GM12878 (cell line): ENCODE measurements around the gene CAPZB. TPM values are rescaled to one million over a fixed set of nuclear protein-coding genes. Genes with fewer than 3 reads are reported as not detected.

ENCODE experiments used
- ATAC-seq: fragments of 200-7000 bp; cut with Tn5 transposase; 3 replicates; pipeline ENCODE4 v1.9.1; 2020; ENCODE audit warnings: mild to moderate bottlenecking, moderate library complexity
- BruUV-seq: library from RNA; stranded (reverse); fragments of 400-500 nt; replicated peaks from 2 replicates; lab custom pipeline; 2021; lab: Mats Ljungman, UMichigan
- CTCF ChIA-PET: fragments of 300-600 bp; sonication (Branson Sonifier 250); formaldehyde crosslinking; extraction: SDS; loops from one replicate; lab custom pipeline; 2021; ENCODE audit warnings: inconsistent platforms; lab: Yijun Ruan, JAX
- POLR2A ChIA-PET: fragments of 350-600 bp; formaldehyde crosslinking; extraction: SDS; loops from one replicate; lab custom pipeline; 2021; ENCODE audit warnings: inconsistent platforms; lab: Charles Lee
- RAD21 ChIA-PET: fragments of 300-600 bp; sonication (Branson Sonifier 250); formaldehyde crosslinking; loops from one replicate; lab custom pipeline; 2023; ENCODE audit warnings: antibody characterized with exemption; ENCODE audit not compliant: unreplicated experiment; lab: Charles Lee
- SMC1A ChIA-PET: fragments of 300-600 bp; sonication (Branson Sonifier 250); formaldehyde crosslinking; loops from one replicate; lab custom pipeline; 2023; ENCODE audit not compliant: unreplicated experiment, uncharacterized antibody; lab: Charles Lee
- DNase-seq: peaks from one replicate; pipeline ENCODE4 v3.0.0-alpha.2; 2011; ENCODE audit warnings: low read depth, low spot score
- FAIRE-seq: peaks from 3 replicates; lab custom pipeline; 2011; peaks lifted over from hg19 to GRCh38; lab: Jason Lieb, UNC
- H2AFZ ChIP-seq: 2 replicates; pipeline ENCODE4 v1.6.0; 2011; ENCODE audit warnings: low read depth, low read length, control low read depth; ENCODE audit not compliant: control insufficient read depth
- H3K27ac ChIP-seq: 2 replicates; pipeline ENCODE4 v1.5.1; 2011; ENCODE audit warnings: control low read depth; ENCODE audit not compliant: control insufficient read depth, insufficient read depth
- H3K27me3 ChIP-seq, 2 experiments: replicated peaks in 1 of 2; 2 replicates each; pipeline versions ENCODE4 v1.6.0 to v1.6.1; 2011; ENCODE audit warnings: low read length in 1 of 2; ENCODE audit not compliant: control insufficient read depth in 2 of 2, insufficient read depth in 2 of 2
- H3K36me3 ChIP-seq, 2 experiments: 2 replicates each; pipeline ENCODE4 v1.5.1; 2011; ENCODE audit warnings: low read length in 1 of 2; ENCODE audit not compliant: control insufficient read depth in 2 of 2, insufficient read depth in 2 of 2
- H3K4me1 ChIP-seq: 2 replicates; pipeline ENCODE4 v1.6.1; 2011; ENCODE audit warnings: mild to moderate bottlenecking, low read length, moderate library complexity, mixed read lengths; ENCODE audit not compliant: control insufficient read depth, insufficient read depth
- H3K4me2 ChIP-seq: 2 replicates; pipeline ENCODE4 v1.6.0; 2011; ENCODE audit warnings: control low read depth; ENCODE audit not compliant: control insufficient read depth, insufficient read depth
- H3K4me3 ChIP-seq: fragments of 200-600 bp; sonication (generic); 2 replicates; pipeline ENCODE4 v1.5.1; 2016
- H3K79me2 ChIP-seq: 2 replicates; pipeline ENCODE4 v1.6.0; 2011; ENCODE audit warnings: low read length; ENCODE audit not compliant: control insufficient read depth, insufficient read depth
- H3K9ac ChIP-seq: 2 replicates; pipeline ENCODE4 v1.8.0; 2011; ENCODE audit warnings: low read length, control low read depth, mixed read lengths; ENCODE audit not compliant: control insufficient read depth, insufficient read depth
- H3K9me3 ChIP-seq: replicated peaks from 3 replicates; pipeline ENCODE4 v1.5.1; 2011; ENCODE audit warnings: mild to moderate bottlenecking, low read length; ENCODE audit not compliant: control insufficient read depth, insufficient read depth
- H4K20me1 ChIP-seq: 2 replicates; pipeline ENCODE4 v1.6.0; 2011; ENCODE audit not compliant: control insufficient read depth, insufficient read depth
- ATF3 ChIP-seq: IDR thresholded peaks from 2 replicates; pipeline ENCODE4 v1.6.1; 2011; ENCODE audit warnings: low read depth, mild to moderate bottlenecking, low read length, moderate library complexity, borderline replicate concordance; ENCODE audit errors: extremely low read depth
- CBFB ChIP-seq: IDR thresholded peaks from 2 replicates; pipeline ENCODE4 v1.6.1; 2016; ENCODE audit warnings: antibody characterized with exemption, low read depth
- E2F4 ChIP-seq: IDR thresholded peaks from 2 replicates; pipeline ENCODE4 v1.6.1; 2012; ENCODE audit warnings: low read depth, low read length, improper control_type of control experiment
- GATAD2B ChIP-seq: fragments of 450-650 bp; conservative IDR thresholded peaks from 2 replicates; pipeline ENCODE4 v1.6.1; 2017; ENCODE audit warnings: low read depth, mild to moderate bottlenecking, moderate library complexity
- HDGF ChIP-seq: fragments of 450-650 bp; IDR thresholded peaks from 2 replicates; pipeline ENCODE4 v1.6.1; 2016; ENCODE audit warnings: antibody characterized with exemption
- LARP7 ChIP-seq: fragments of 450-650 bp; IDR thresholded peaks from 2 replicates; pipeline ENCODE4 v1.6.1; 2017; ENCODE audit warnings: mild to moderate bottlenecking
- MTA3 ChIP-seq: IDR thresholded peaks from 2 replicates; pipeline ENCODE4 v1.6.1; 2012; ENCODE audit warnings: low read length, inconsistent platforms, borderline replicate concordance
- MYB ChIP-seq: fragments of 150-350 bp; IDR thresholded peaks from 2 replicates; pipeline ENCODE4 v1.6.1; 2014; ENCODE audit warnings: mild to moderate bottlenecking, low read depth, low read length, borderline replicate concordance
- POLR2A ChIP-seq: IDR thresholded peaks from 2 replicates; pipeline ENCODE4 v1.6.1; 2011; ENCODE audit warnings: low read depth, mild to moderate bottlenecking, low read length
- RBBP5 ChIP-seq: fragments of 200-600 bp; sonication (generic); conservative IDR thresholded peaks from 2 replicates; pipeline ENCODE4 v1.6.1; 2016
- SPI1 ChIP-seq: IDR thresholded peaks from 2 replicates; pipeline ENCODE4 v1.6.1; 2011; ENCODE audit warnings: low read depth, mild to moderate bottlenecking, low read length, moderate library complexity, borderline replicate concordance; ENCODE audit not compliant: insufficient read depth
- SREBF2 ChIP-seq: IDR thresholded peaks from 2 replicates; pipeline ENCODE4 v1.6.1; 2012; ENCODE audit warnings: mild to moderate bottlenecking, low read length
- SUZ12 ChIP-seq: fragments of 200-600 bp; sonication (generic); IDR thresholded peaks from one replicate; pipeline ENCODE4 v1.6.1; 2018; ENCODE audit warnings: antibody characterized with exemption, mild to moderate bottlenecking; ENCODE audit not compliant: unreplicated experiment
- WRNIP1 ChIP-seq: IDR thresholded peaks from 2 replicates; pipeline ENCODE4 v1.6.1; 2011; ENCODE audit warnings: low read depth, low read length, improper control_type of control experiment, borderline replicate concordance
- YY1 ChIP-seq: IDR thresholded peaks from 2 replicates; pipeline ENCODE4 v1.6.1; 2011; ENCODE audit warnings: low read depth, mild to moderate bottlenecking, low read length
- ZBTB4 ChIP-seq: fragments of 450-650 bp; formaldehyde crosslinking; IDR thresholded peaks from 2 replicates; pipeline ENCODE4 v1.4.0; 2022; ENCODE audit warnings: mild to moderate bottlenecking, moderate library complexity
- WGBS: methylation state at CpG from one replicate; pipeline ENCODE4 v1.1.6; 2016; ENCODE audit warnings: low lambda C conversion rate; ENCODE audit not compliant: insufficient replicate concordance, insufficient coverage; ENCODE audit errors: missing lambda C conversion rate; 5-methylcytosine and 5-hydroxymethylcytosine counted together
- in situ Hi-C: fragments of 300-500 bp; cut with MboI; formaldehyde crosslinking; loops from 9 replicates; pipeline ENCODE4 v1.14.3; 2018; ENCODE audit warnings: mixed read lengths
- intact Hi-C: fragments of 100-400 bp; cut with micrococcal nuclease; formaldehyde crosslinking; loops from one replicate; pipeline ENCODE4 v1.14.2; 2022; ENCODE audit not compliant: unreplicated experiment
- polyA plus RNA-seq, 11 experiments: library from polyadenylated mRNA; depleted of rRNA in 4 of 11; unstranded in 6 of 11; stranded (reverse) in 5 of 11; fragments of >200 nt; fragmentation: Nextera tagmentation in 4 of 11; fragmentation: Illumina TruSeq in 1 of 11; extraction: Ambion mirVana in 4 of 11; extraction: Trizol in 1 of 11; gene quantifications; 1 replicate in 1 of 11; 2 replicates in 10 of 11; pipeline versions ENCODE4 v1.2.1 to v1.2.3, GENCODE V29; 2011 to 2016; ENCODE audit warnings: inconsistent platforms in 2 of 11, missing spikeins in 2 of 11, low read depth in 1 of 11
- total RNA-seq, 4 experiments: library from RNA; depleted of rRNA in 3 of 4; stranded (reverse); fragments of >200 nt in 3 of 4; fragmentation: Illumina TruSeq in 1 of 4; extraction: Trizol in 1 of 4; gene quantifications; 2 replicates each; pipeline versions ENCODE4 v1.2.1 to v1.2.3, GENCODE V29; 2013 to 2021
- TF ChIP-seq, protein P1 (sequence below): fragments of 450-650 bp; IDR thresholded peaks from 2 replicates; pipeline ENCODE4 v1.6.1; 2017; ENCODE audit warnings: low read depth, mild to moderate bottlenecking, moderate library complexity

CAPZB gene
- total and polyA plus RNA-seq, 10 of the 15 experiments (the other 5 are each of a cell fraction or from before 2014, with no cell fraction given): 104 to 454 (median 213) TPM

DNA sequence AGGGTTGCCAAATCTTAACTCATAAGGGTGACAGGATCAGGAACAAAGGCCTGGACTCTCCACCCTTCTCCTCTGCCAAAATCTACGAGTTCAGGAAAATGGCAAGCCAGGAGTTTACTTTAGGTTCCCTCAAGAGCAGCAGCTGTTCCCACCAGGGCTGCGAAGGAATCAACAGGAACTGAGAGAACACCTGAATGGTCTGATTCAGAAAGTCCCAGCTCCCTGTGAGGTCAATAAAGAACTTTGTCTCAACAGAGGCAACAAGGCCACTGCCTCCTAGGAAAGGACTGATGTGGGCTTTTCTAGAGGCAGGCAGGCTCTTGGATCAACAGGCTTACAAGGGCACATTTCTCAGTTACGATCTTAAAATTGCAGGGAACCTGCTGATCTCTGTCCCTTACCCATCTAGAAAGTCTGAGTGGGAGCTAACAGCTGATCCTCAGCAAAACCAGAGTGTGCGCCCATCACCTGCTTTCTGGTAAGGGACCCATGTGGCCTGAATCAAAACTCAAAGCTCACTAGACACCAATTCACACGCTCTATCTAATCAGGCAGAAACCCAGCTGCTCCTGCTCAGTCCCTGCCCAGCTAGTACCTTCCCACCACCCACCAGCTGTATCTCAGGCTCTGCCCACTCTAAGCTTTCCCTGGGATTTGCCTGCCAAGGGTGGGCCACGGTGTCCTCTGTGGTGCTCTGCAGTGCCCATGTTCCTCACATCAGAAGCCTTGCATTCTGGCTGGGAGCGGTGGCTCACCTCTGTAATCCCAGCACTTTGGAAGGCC, 83.1 kb downstream of the CAPZB start (continued):
- TF ChIP-seq, protein P1, sequence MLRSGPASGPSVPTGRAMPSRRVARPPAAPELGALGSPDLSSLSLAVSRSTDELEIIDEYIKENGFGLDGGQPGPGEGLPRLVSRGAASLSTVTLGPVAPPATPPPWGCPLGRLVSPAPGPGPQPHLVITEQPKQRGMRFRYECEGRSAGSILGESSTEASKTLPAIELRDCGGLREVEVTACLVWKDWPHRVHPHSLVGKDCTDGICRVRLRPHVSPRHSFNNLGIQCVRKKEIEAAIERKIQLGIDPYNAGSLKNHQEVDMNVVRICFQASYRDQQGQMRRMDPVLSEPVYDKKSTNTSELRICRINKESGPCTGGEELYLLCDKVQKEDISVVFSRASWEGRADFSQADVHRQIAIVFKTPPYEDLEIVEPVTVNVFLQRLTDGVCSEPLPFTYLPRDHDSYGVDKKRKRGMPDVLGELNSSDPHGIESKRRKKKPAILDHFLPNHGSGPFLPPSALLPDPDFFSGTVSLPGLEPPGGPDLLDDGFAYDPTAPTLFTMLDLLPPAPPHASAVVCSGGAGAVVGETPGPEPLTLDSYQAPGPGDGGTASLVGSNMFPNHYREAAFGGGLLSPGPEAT: peak; percentile 43; the same call in 1 of the 2 replicates
- TF ChIP-seq SPI1 (peak; percentile 60; the same call in 1 of the 2 replicates), POLR2A (0 out of 2 replicates have a peak, but pooled peaks have one; percentile 8)

- Histone ChIP-seq H3K27ac (peak overlapping the region; percentile 71), H3K79me2 (peaks cover 56% of the 10 kb centered on the region), H4K20me1 (peaks cover 6% of the 10 kb centered on the region; the same call in 1 of the 2 replicates), H3K36me3 (peaks cover 7 to 17% of the 10 kb centered on the region in 2 experiments), H3K9ac (no peak overlapping the region), H2AFZ (no peak overlapping the region), H3K4me3 (no peak overlapping the region), H3K4me2 (no peak overlapping the region), H3K4me1 (peaks cover 5% of the 10 kb centered on the region), H3K27me3 (no peaks in the 10 kb centered on the region), H3K9me3 (no peaks in the 10 kb centered on the region)
- in situ Hi-C loops (no loop called here), intact Hi-C loops (no loop called here)
- SMC1A ChIA-PET: interaction anchor here (0.7 to 3.8 kb wide), 5 partner anchors 9 to 110 kb away, joined by 3 to 15 read pairs (median 6); no protein-coding TSS in a partner anchor
- POLR2A ChIA-PET: interaction anchor here (0.5 to 1.3 kb wide), 4 partner anchors 11 to 189 kb away, joined by 3 to 5 read pairs (median 3); no protein-coding TSS in a partner anchor
- no peak for FAIRE-seq
- CTCF ChIA-PET: interaction anchor here (0.8 to 4.9 kb wide), 6 partner anchors 9 to 259 kb away, joined by 3 to 29 read pairs (median 4); no protein-coding TSS in a partner anchor
- ATAC-seq: no peak
- RAD21 ChIA-PET: interaction anchor here (0.9 to 1.6 kb wide), 2 partner anchors 8 to 252 kb away, joined by 3 to 5 read pairs; no protein-coding TSS in a partner anchor
- no TSS peak for BruUV-seq
- 64% methylated on average over 3 of the region's 3 CpGs for WGBS
- no peak for DNase-seq
- TF ChIP-seq ATF3 (no peak), HDGF (no peak), MTA3 (no peak), SUZ12 (no peak), E2F4 (no peak), LARP7 (no peak), RBBP5 (no peak), CBFB (no peak), ZBTB4 (no peak), MYB (no peak), GATAD2B (no peak), WRNIP1 (no peak), YY1 (no peak), SREBF2 (no peak)
These were observed 83.8 kb downstream of the CAPZB start for GRCh38 chr1:19401535-19401889.
